Psoas muscle (tissue), 8 donors: Measurements from ENCODE around the gene SLC5A5. TPM values are rescaled to one million over a fixed set of nuclear protein-coding genes. Genes with fewer than 3 reads are reported as not detected.

Experiments
- ATAC-seq, 4 donors: fragments of 200-7000 bp; cut with Tn5 transposase; one replicate each; pipeline ENCODE4 v1.9.1; 2020; ENCODE audit warnings: moderate library complexity in 3 of 4, mild to moderate bottlenecking in 2 of 4
- DNase-seq, 2 donors: peaks; one replicate each; pipeline ENCODE4 v3.0.0-alpha.2; 2020
- H3K27ac ChIP-seq: fragments of 200-600 bp; one replicate; pipeline ENCODE4 v1.8.0; 2022
- H3K27me3 ChIP-seq, 3 donors: fragments of 200-600 bp in 1 of 3; one replicate each; pipeline versions ENCODE4 v1.6.1 to v1.8.0; 2013 to 2022; ENCODE audit warnings: low read length in 2 of 3, mild to moderate bottlenecking in 2 of 3, moderate library complexity in 1 of 3; ENCODE audit not compliant: insufficient read depth in 3 of 3
- H3K36me3 ChIP-seq, 2 donors: fragments of 200-600 bp in 1 of 2; one replicate each; pipeline versions ENCODE4 v1.6.1 to v1.8.0; 2013 to 2022; ENCODE audit warnings: low read depth in 1 of 2, mild to moderate bottlenecking in 1 of 2, moderate library complexity in 1 of 2; ENCODE audit not compliant: insufficient read depth in 1 of 2
- H3K4me1 ChIP-seq: fragments of 200-600 bp; one replicate; pipeline ENCODE4 v1.8.0; 2022
- H3K4me3 ChIP-seq: fragments of 200-600 bp; one replicate; pipeline ENCODE4 v1.8.0; 2022; ENCODE audit warnings: mild to moderate bottlenecking
- H3K9me3 ChIP-seq: fragments of 200-600 bp; one replicate; pipeline ENCODE4 v1.8.0; 2022
- CTCF ChIP-seq: fragments of 200-600 bp; IDR thresholded peaks from one replicate; pipeline ENCODE4 v1.8.0; 2022; ENCODE audit warnings: antibody characterized with exemption
- WGBS, 3 donors: extraction: QIAGEN DNeasy Blood & Tissue Kit; methylation state at CpG; one replicate each; pipeline versions ENCODE4 v1.1.6 to v1.1.7; 2013; 5-methylcytosine and 5-hydroxymethylcytosine counted together
- intact Hi-C, 2 donors: fragments of 100-400 bp; cut with DNase I; formaldehyde crosslinking; loops; one replicate each; pipeline versions ENCODE4 v1.11.0 to v1.14.2; 2022
- polyA plus RNA-seq, 3 donors: library from polyadenylated mRNA; stranded (reverse); fragments of 200-250 nt; gene quantifications; one replicate each; pipeline ENCODE4 v1.2.3, GENCODE V29; 2013
- total RNA-seq, 4 donors: library from RNA; stranded (reverse); fragmentation: NEBNext Ultra II Directional in 2 of 4; extraction: Animal tissue kit (Norgen Biotek cat#: 25700) in 2 of 4; gene quantifications; one replicate each; pipeline versions ENCODE4 v1.2.1 to v1.2.4, GENCODE V29; 2021 to 2023
- donor health status: healthy with polysubstance abuse.
- donor health status: DM: no; HTN: no; CAD: no; lungs with moderate emphysema.
- donor health status: Bipolar disorder and iron deficiency.
- donor health status: healthy.
- donor health status: DM: yes; HTN: yes; CAD: no.
- donor health status: DM: no; HTN: no; CAD: no.
- donor health status: DM: no; HTN: no; CAD: no.
- donor health status: DM: yes; HTN: yes; CAD: no.

The SLC5A5 gene
- total and polyA plus RNA-seq, 7 donors: not detected

GRCh38 chr19:17830567-17831418, 41.0 kb upstream of the SLC5A5 start:
- Histone ChIP-seq H3K4me3 (peak overlapping the region; percentile 15), H3K36me3 (no peaks in the 10 kb centered on the region), H3K9me3 (no peaks in the 10 kb centered on the region), H3K27me3 (peaks cover 0 to 73% (median 9%) of the 10 kb centered on the region in 3 donors), H3K27ac (no peak overlapping the region), H3K4me1 (no peaks in the 10 kb centered on the region)
- TF ChIP-seq CTCF: no peak
- ATAC-seq: peak; percentile 23 to 78 (median 72)
- intact Hi-C loops: no loop called here
- 4 to 8% (median 7%) methylated on average over 28 to 50 of the region's 50 CpGs for WGBS, 3 donors
- DNase-seq: peak; percentile 42 to 71

- Histone ChIP-seq H3K4me3 (peak overlapping the region; percentile 15), H3K36me3 (no peaks in the 10 kb centered on the region)
These were observed 40.3 kb upstream of the SLC5A5 start for GRCh38 chr19:17831419-17831888.

DNA sequence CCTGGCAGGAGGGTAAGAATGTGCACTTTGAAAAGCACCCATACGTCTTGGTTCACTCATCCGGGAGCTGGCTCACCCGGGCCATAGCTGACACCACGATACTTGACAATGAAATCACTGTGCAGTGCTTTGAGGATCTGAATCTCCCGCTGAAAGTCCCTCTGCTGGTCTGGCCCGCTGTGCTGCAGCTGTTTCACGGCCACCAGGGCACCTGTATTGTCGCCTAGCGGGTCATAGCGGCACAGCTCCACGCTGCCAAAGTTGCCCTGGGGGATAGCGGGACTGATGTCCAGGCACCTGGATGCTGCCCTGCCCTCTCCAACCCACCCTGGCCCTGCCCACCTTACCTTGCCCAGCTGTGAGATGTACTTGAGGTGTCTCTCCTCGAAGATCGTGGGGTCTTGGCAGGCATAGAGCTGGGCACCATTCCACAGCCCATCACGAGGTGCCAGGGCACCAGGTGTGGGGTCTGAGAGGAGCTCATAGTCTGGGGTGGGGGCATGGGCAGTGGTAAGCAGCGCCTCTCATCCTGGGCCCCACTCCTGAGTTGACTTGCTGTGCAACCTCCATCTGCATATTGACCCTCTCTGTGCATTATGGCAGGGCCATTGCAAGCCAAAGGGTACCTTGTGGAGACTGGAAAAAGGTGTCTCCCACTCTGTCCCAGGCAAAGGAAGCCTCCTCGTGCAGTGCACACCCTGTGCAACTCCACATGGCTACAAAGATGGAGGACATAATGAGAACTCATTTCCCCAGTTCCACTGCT, 39.1 kb upstream of the SLC5A5 start:
- no peaks in the 10 kb centered on the region for H3K9me3 ChIP-seq
- no peak for TF ChIP-seq CTCF
- 70 to 84% (median 77%) methylated on average over 17 of the region's 17 CpGs for WGBS, 3 donors
- H3K4me3 ChIP-seq: no peak overlapping the region
- H3K27ac ChIP-seq: no peak overlapping the region
- no peak for DNase-seq
- no peaks in the 10 kb centered on the region for H3K36me3 ChIP-seq
- peaks cover 0 to 60% (median 9%) of the 10 kb centered on the region in 3 donors for H3K27me3 ChIP-seq
- H3K4me1 ChIP-seq: no peaks in the 10 kb centered on the region
- intact Hi-C loops: no loop called here
- ATAC-seq: no peak

More at GRCh38 chr19:17831419-17831888, 40.3 kb upstream of the SLC5A5 start:
- 26 to 32% (median 27%) methylated on average over 21 to 25 of the region's 25 CpGs for WGBS, 3 donors
- Histone ChIP-seq H3K27me3 (peaks cover 0 to 71% (median 9%) of the 10 kb centered on the region in 3 donors), H3K4me1 (no peaks in the 10 kb centered on the region), H3K9me3 (no peaks in the 10 kb centered on the region), H3K27ac (no peak overlapping the region)
- ATAC-seq (no peak), DNase-seq (no peak)
- no peak for TF ChIP-seq CTCF
- intact Hi-C loops: no loop called here

DNA sequence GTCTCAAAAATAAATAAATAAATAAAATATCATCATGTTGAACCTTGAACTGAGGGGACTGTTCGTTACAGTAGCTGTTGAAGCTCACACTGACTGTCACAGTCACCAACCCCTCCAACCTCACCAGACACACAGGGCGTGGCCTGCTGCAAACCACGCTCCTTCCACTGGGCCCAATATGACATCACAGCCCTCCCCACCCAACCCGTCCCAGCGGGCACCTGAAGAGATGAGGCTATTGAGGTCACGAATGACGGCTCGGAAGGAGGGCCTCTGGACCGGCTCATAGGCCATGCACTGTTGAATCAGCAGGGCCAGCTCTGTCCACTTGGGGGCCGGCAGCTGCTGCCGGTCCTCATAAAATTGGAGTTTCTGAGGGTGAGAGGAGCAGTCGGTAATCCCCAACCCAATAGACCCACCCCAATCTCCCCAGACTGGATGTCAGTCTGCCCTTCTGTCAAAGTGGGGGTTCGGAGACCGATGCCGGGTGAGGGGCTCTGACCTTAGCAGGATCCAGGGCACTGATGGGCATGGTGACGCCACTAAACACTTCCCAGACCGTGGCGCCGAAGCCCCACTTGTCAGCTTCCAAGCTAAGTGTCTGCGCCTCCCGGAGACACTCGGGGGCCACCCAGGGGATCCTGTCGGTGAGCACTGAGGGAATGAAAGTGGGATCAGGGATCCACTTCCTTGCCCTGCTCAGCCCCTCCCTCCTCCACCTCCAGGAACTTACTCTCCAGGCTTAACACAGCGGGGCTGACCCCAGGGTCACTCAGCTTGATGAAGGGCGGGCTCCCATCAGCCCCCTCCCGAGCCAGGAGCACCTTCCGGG, 37.2 kb upstream of the SLC5A5 start:
- no peak for DNase-seq
- Histone ChIP-seq H3K4me3 (no peak overlapping the region), H3K36me3 (no peaks in the 10 kb centered on the region), H3K27me3 (peaks cover 0 to 56% (median 11%) of the 10 kb centered on the region in 3 donors), H3K27ac (no peak overlapping the region), H3K4me1 (no peaks in the 10 kb centered on the region), H3K9me3 (no peaks in the 10 kb centered on the region)
- 66 to 69% (median 68%) methylated on average over 27 of the region's 27 CpGs for WGBS, 3 donors
- intact Hi-C loops: no loop called here
- TF ChIP-seq CTCF: no peak
- ATAC-seq: no peak
